ENCODE data around the gene MRPS5.

DNA sequence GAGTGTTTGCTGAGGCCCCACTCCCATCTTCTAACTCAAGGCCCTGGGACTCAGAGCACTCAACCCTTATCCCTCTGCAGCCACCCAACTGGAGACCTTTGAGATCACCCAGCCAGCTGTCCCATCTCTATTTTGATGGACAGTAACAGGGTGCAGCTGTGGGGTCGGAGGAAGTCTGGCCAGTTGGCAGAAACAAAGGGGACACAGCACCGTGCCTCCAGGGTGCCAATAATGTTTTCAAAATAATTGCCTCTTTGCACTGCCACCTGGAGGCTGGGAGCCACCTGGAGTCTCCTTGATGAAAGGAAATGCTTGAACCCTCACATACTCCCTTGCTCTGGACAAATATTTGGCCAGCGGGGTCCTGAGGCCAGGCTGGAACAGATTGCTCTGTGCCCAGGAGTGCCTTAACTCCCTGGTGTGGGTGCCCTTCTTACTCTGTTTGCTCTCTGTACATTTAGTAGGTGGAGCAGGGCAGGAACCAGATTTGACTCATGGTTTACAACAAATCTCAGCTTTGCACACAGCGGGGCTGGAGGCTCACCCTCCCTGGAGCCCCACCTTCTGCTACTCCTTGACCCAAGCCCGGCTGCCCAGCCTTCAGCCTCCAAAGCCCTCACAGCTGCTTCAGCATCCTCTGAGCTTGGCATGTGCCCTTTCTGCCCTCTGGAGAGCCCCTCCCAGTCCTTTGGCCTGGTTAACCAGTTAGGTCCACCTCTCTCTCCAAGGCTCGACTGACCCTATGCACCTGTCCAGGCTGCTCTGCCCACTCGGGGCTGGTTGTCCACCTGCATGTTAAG, 78.9 kb downstream of the MRPS5 start:
- TF ChIP-seq, protein P1, sequence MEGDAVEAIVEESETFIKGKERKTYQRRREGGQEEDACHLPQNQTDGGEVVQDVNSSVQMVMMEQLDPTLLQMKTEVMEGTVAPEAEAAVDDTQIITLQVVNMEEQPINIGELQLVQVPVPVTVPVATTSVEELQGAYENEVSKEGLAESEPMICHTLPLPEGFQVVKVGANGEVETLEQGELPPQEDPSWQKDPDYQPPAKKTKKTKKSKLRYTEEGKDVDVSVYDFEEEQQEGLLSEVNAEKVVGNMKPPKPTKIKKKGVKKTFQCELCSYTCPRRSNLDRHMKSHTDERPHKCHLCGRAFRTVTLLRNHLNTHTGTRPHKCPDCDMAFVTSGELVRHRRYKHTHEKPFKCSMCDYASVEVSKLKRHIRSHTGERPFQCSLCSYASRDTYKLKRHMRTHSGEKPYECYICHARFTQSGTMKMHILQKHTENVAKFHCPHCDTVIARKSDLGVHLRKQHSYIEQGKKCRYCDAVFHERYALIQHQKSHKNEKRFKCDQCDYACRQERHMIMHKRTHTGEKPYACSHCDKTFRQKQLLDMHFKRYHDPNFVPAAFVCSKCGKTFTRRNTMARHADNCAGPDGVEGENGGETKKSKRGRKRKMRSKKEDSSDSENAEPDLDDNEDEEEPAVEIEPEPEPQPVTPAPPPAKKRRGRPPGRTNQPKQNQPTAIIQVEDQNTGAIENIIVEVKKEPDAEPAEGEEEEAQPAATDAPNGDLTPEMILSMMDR (IDR thresholded peaks at IDR 0.05; ENCODE audit: insufficient read depth, low read length): no peak
- no peak for TF ChIP-seq GABPA (IDR thresholded peaks at IDR 0.05; ENCODE audit: low read depth)

Data from HL-60 (cell line).